Neural progenitor cell (in vitro differentiated cells): ENCODE results near the gene ADGRA1.

Experiments used
- EZH2 ChIP-seq: fragments of 200-600 bp; sonication (generic); IDR thresholded peaks from 2 replicates; pipeline ENCODE4 v1.6.1; 2017; ENCODE audit warnings: antibody characterized with exemption, mild to moderate bottlenecking, moderate library complexity
- TF ChIP-seq, protein P1 (sequence below): fragments of 200-600 bp; sonication (generic); IDR thresholded peaks from 2 replicates; pipeline ENCODE4 v1.5.1; 2017; ENCODE audit warnings: antibody characterized with exemption, mild to moderate bottlenecking

DNA sequence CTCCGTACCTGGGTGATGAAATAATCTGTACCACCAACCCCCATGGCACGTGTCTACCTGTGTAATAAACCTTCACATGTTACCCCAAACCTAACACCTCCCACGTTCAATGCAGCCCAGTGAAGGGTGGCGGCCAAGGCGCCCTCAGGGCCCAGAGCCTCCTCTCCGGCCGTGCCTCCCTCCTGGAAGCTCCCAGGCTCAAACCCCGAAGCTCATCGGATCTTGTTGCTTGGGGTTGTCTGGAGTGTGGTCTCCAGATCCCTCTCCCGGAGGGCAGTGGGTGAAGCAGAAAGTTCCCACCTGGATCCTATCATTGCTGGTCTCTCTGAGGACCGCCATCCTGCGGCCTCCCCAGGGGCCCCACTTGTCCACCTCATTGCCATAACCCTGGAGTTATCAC, 62.9 kb downstream of the ADGRA1 start:
- TF ChIP-seq, protein P1, sequence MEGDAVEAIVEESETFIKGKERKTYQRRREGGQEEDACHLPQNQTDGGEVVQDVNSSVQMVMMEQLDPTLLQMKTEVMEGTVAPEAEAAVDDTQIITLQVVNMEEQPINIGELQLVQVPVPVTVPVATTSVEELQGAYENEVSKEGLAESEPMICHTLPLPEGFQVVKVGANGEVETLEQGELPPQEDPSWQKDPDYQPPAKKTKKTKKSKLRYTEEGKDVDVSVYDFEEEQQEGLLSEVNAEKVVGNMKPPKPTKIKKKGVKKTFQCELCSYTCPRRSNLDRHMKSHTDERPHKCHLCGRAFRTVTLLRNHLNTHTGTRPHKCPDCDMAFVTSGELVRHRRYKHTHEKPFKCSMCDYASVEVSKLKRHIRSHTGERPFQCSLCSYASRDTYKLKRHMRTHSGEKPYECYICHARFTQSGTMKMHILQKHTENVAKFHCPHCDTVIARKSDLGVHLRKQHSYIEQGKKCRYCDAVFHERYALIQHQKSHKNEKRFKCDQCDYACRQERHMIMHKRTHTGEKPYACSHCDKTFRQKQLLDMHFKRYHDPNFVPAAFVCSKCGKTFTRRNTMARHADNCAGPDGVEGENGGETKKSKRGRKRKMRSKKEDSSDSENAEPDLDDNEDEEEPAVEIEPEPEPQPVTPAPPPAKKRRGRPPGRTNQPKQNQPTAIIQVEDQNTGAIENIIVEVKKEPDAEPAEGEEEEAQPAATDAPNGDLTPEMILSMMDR = no peak
- no peak for TF ChIP-seq EZH2
